GM21717 (cell line): ENCODE data around the gene OR2S2.
"Not testable (repeated sequence)": the region's sequence is repeated elsewhere in the genome, so short reads cannot be mapped to it uniquely, and the experiment has no call there.

Experiments used
- ATAC-seq: cut with Tn5 transposase; IDR thresholded peaks from one replicate; pipeline ENCODE4 v1.9.1; 2021; ENCODE audit warnings: mild to moderate bottlenecking, moderate library complexity; ENCODE audit not compliant: unreplicated experiment

The OR2S2 gene

DNA sequence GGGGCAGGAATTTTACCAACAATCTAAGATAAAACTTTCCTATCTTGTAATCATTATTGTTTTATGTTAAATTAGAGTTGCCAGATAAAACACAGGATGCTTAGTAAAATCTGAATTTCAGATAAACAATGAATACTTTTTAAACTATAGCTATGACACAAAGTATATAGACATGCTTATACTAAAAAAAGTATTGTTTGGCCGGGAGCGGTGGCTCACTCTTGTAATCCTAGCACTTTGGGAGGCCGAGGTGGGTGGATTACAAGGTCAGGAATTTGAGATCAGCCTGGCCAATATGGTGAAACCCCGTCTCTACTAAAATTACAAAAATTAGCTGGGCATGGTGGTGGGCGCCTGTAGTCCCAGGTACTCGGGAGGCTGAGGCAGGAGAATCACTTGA is 23.9 kb downstream of the OR2S2 start:
- ATAC-seq = not testable (repeated sequence)

DNA sequence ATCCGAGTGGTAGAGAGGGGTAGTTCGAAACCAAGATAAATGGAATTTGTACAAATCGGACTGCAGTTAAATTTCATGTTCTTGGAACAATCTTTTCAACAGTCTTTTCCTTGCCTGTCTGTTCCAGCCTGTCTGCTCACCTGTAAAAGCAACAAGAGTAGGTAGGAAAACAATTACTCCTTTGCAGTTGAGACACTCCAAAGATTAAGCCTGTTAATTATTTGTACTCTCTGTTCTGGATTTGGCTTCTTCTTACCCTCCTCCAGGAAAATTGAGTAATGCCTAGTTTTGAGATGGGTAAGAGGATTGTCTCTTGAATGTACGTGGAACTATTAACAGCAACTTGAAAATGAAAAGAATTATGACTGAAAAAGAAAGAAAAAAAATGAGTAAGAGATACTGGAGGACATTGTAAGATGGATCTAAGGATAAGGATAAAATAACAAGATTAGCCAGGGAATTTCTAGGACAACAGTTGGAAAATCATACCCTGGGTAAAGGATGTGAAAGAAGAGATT is 24.3 kb downstream of the OR2S2 start:
- ATAC-seq = no peak

DNA sequence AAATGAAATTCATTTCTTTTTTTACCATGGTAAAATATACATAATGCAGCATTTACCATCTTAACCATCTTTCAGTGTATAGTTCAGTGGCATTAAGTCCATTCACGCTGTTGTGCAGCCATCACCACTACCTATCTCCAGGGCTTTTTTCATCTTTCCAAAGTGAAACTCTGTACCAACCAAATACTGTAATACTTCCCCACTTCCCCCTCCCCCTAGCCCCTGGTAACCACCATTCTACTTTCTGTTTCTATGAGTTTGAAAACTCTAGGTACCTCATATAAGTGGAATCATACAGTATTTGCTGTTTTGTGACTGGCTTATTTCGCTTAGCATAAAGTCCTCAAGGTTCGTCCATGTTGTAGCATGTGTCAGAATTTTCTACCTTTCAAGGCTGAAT is 25.2 kb downstream of the OR2S2 start:
- ATAC-seq = no peak

DNA sequence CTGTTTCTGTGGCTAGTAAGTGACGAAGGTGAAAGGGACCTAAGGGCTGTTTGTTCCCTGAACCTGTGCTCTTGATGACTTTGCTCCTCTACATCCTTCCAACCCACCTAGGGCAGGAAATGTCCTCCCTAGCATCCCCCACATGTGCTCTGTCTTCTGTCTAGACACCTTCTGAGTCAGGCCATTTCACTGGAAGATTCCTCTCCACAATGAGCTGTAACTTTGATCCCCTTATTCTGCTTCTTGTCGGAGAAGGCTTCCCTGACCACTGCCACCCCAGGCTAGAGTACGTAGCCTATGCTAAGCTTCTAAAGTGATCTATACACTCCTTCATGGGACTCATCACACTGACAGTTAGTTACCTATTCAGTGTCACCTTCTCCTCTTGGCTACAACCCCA is 27.0 kb downstream of the OR2S2 start:
- no peak for ATAC-seq

DNA sequence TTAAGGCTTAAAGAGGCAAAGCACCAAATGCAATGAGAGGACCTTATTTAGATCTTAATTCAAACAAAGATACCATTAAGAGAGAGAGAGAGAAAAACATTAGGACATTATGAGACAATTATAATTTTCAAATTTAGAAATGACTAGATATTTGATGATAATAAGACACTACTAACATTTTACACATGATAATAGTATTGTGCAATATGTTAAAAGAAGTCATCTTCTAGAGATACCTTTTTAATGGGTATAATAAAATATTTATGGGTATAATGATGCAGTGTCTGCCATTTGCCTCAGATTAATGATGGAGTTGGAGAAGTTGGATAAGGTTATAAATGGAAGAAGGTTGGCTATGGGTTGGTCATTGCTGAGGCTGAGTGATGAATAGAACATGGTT is 27.4 kb downstream of the OR2S2 start:
- no peak for ATAC-seq

DNA sequence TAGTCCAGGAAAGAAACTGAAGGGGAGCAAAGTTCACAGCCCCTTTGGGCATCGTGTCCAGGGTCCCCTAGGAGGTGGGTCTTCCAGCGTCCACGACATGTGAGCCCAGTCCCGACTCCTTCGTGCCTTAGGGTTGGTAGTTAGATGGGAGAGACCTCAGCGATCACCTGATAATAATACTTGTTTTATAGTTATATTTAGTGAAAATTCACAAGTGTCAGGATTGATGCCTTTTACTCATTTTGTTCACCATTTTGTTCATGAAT is 28.6 kb downstream of the OR2S2 start:
- ATAC-seq = no peak

DNA sequence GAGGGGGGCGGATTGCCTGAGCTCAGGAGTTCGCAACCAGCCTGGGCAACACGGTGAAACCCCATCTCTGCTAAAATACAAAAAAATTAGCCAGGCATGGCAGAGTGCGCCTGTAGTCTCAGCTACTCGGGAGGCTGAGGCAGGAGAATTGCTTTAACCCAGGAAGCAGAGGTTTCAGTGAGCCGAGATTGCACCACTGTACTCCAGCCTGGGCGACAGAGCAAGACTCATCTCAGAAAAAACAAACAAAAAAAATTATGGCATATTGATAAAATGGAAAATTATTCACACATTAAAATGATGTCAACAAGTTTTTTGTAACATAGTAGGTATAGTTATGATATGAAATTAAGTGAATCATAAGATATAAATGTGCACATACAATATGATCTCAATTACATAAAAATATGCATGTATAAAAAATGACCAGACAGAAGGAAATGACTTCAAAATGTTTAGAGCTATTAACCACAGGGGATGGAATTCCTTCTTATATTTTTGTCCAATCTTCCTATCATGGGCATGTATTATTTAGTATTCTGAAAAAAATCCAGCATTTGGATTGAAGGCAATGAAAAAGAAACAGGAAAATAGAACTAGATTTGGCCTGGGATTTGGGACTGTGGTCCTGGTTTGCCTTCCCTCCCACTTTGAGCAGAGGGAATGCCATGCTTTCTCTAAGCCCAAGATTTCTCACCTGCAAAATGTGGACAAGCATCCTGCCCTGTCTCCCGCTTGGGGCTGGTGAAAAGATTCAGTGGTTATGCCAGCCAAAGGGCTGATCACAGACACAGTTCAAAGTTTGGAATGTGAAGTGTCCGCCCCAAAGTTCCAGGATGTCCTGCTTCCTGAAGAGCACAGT is 29.1 kb downstream of the OR2S2 start:
- no peak for ATAC-seq

DNA sequence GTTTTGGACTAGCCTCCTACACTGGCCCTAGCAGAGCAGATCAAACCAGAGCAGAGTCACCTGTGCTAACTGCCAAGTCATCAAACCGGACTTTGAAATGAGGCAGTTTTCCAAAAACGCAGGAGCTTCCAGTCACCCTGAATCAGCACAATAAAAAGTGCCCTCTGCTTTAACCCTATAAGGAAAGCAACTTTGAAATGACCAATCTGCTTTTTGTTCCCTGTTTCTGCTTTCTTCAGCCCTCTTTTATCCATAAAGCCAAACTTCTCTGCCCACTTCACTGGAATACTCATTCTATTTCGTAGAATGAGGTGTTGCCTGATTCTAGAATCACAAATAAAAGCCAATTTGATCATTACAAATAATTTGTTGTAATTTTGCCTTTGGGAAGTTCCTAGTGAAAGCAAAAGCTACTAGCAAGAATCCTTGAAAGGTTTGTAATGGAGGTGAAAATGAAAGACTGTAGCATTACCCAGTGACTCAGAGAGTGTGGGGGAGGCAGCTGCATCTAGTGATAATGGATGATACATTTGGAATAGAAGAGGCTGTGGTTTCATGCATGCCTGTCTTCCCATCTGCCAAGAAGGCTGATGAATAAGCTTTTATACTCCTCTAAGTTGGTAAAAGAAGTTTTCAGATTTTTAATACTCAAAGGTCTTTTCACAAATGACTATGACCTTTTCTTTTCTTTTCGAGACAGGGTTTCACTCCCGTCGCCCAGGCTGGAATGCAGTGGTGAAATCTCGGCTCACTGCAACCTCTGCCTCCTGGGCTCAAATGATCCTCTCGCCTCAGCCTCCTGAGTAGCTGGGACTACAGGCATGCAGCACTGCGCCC is 33.8 kb downstream of the OR2S2 start:
- no peak for ATAC-seq

DNA sequence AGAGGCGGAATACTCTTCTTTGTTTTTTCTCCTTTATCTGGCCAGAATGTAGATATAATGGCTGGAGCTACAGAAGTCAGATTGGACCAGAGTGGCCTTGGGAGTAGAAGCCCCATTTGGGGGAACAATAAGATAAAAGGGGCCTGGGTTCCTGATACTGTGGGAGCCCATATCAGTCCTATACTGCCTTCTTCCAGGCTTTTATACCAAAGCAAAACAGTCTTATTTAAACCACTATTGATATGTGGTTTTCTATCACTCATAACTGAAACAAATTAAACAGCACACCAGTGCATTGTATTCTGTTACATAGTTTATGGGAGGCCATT is 34.4 kb downstream of the OR2S2 start:
- no peak for ATAC-seq

DNA sequence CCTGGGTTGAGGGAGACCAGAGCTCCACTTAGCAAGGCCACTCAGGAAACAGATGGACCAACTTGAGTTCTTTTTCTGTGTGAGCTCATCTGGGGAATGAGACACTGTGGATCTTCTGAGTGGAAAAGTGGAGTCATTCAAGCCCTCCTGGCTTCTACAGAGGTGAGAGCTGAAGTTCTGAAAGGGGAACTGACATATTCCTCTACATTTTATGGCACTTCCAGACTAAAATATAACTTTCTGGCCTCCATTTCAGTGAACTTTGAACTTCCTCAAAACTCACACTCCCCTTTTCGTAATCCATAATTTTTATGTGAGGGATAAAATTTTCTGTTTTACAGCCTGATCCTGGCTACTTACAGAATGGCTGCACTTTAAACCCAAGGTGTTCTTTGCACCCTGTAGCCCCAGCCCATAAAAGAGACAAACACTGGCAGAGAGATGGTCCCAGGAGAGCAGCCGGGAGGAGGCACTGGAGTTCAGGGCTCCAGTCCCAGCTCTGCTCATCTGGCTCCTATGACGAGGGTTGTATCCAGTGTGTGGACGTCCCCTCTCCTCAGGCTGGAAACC is 37.8 kb downstream of the OR2S2 start:
- no peak for ATAC-seq

DNA sequence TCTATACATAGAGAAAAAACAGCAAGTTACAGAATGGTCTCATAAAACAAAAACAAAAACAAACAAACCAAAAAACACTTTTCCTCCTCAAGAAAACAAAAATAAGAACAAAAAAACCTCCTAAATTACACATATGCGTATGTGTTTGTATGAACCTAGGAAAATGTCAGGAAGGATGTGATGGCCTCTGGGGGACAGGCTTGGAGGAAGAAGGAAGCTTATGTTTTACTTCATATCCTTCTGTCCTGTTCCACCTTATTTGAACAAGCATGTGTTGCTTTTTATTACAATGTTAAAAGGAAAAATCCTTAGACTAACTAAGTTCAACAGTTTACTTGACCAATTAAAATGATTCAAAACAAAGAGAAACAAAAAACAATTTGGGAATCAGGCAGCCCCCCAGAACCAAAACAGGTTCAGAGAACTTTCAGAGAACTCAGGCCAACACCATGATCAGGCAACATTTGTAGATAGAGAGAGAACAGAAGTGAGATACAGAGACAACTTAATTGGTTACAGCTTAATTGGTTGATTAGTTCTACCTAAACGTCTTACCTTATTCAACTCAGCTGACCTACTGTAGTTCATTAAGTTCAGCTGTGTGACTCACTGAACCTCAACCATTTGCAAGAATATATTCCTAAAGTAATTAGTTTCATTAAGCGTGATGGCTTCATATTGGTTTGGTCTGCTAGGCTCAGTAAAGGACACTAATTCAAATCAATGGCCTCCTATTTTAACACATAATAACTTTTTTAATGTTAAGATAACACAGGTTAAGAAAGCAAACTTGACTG is 38.5 kb downstream of the OR2S2 start:
- no peak for ATAC-seq

DNA sequence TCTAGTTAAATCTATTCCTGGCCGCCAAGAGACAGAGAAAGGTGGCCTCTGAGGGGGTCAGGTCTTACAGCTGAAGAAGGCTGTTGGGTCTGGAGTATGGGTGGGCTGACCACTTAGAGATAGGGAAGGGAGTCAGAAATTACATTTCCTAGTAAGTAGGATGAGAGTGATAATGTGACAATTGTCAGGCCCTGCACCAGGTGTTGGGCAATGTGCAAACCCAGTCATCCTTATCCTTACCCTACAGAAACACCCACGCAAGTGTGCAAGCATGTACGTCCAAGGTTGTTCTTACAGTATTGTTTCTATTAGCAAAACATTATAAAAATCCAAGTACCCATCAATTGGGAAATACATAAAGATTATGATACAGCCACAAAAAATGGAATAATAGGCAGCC is 39.2 kb downstream of the OR2S2 start:
- no peak for ATAC-seq

DNA sequence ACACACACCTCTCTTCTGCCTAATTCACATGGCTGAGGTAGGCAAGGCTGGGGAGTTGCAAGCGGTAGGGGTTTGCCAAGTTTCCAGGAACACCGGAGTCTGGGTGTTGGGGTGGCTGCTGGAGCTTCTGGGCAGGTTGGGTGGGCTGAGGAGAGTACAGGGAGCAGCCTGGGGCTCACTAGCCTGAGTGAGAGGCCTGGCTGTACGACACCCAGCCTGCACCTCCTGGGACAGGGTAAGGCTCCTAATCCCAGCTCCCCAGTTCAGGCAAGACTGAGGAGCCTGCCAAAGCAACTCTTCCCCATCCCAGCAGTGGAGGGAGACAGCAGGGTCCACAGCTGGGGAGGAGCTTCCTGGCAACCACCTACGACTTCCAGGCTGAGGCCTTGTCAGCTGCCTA is 40.7 kb downstream of the OR2S2 start:
- no peak for ATAC-seq

DNA sequence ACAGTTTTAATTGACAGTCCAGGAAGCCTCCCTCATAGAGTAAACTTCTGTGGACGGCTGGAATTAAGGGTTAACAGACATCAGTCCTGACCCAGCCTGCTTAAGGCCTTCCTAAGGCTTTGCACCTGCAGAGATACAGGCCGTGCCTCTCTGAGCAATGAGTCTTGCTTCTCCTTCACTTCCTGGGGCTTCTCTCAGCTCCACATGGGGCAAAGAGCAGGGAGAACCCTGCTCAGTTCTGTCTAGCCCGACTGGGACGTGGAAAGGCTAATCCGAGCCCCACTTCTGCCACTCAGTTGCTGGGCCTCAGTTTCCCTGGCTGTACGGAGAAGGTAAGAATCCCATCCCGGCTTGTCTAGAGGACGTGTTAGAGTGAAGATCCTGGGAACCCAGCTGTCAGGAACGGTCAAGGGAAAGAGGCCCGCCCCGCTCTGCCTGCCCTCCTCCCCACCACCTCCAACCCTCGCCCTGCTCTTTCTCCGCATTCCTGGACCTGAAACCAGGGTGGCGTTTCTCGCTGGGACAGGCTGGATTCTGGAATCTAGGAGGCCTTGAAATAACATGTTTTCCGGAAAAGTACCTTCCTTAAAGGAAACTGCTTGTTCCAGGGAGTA is 42.2 kb downstream of the OR2S2 start:
- ATAC-seq = no peak

DNA sequence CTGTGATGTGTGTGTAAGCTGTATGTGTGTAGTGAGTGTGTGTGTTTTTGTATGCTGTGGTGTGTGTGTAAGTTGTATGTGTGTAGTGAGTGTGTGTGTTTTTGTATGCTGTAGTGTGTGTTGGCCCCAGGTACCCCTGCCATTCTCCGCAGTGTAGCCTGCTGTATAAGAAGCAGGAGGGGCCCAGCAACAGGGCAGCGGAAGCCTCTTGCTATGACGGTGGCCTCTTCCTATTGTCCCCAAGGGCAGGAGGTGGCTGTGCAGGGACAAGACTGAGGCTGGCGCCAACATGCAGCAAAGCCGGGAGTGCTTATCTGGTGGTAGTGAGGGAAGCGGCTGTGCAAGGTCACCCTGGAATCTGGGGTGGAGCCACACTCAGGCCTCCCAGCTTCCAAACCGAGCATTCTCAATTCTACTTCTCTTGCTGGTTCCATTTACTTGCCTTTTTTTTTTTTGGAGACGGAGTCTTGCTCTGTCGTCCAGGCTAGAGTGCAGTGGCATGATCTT is 43.6 kb downstream of the OR2S2 start:
- ATAC-seq = no peak

DNA sequence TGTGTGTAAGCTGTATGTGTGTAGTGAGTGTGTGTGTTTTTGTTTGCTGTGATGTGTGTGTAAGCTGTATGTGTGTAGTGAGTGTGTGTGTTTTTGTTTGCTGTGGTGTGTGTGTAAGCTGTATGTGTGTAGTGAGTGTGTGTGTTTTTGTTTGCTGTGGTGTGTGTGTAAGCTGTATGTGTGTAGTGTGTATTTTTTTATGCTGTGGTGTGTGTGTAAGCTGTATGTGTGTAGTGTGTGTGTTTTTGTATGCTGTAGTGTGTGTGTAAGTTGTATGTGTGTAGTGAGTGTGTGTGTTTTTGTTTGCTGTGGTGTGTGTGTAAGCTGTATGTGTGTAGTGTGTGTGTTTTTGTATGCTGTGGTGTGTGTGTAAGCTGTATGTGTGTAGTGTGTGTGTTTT is 44.5 kb downstream of the OR2S2 start:
- not testable (repeated sequence) for ATAC-seq

DNA sequence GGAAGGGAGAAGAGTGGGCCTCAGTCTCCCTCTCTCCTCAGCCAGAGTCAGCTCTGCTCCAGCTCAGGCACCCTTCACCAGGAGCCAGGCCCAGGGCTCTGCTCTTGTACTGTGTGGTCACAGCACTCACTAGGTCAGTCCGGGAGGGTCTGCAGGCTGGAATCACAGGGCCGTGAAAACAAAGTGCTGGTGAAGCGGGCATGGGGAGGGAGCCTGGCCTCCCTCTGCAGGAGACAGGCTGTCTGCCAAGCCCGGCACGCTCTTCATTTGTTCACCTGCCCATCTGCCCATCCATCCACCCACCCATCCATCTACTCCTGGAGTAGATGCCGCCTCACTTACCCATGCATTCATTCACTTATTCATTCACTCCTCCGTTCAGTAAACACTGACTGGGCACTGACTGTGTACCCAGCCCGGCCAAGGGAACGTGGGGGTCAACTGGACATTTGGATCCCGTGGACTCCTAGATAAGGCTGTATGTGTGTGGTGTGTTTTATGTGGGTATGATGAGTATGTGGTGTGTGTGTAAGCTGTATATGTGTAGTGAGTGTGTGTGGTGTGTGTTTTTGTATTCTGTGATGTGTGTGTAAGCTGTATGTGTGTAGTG is 45.1 kb downstream of the OR2S2 start:
- ATAC-seq = no peak

DNA sequence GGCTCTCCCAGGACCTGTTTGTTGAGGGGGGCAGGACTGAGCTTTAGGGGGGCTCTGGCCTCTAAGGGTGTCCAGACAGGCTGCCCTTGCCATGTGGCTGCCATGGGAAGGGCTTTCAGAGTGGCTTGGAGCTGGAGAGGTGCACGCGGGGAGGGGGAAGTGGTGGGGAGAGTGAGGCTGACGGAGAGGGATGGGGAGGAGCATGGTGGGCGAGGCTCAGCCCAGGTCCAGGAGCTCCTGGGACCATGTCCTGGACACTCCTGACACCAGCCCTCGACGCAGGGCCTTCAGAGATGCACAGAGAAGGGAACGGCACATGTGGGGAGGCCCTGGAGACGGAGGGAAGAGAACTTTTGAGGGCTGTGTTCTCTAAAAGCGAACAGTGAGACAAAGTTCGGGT is 46.3 kb downstream of the OR2S2 start:
- ATAC-seq = no peak

DNA sequence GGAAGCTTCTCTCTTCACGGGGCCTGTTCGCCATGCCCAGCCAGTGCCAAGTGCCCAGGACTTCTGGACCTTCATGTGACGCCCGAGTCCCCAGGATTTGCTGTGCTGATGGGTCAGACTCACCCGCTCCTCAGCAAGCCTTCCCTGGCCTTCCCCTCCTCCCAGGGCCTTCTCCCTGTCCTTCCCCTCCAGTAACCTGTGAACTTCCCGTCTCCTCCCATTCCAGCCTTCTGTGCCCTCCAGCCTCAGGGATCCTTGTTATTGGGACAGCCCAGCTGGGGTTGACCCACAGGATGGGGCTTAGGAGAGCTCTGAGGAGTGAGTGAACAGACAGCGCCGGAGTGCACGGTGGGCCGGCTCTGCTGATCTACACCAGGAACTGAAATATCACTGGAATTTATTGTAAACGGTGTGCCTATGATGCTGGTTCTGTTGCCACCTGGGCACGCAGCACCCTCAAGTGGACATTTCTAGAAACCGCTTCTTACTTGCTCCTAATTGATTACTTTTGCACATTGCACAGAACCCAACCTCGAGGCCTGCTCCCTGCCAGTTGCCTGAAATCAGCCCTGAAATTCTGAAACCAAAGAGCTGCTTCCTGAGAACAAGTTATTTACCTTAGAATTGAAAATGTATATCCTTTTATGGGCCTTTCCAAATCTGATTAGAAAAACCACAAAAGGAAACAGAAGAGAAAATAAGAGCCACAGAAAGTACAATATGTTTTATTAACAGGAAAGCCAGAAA is 47.2 kb downstream of the OR2S2 start:
- no peak for ATAC-seq
